Measurements from ENCODE around the gene SCN2B.

- TF ChIP-seq ZNF274 (IDR thresholded peaks at IDR 0.05; ENCODE audit: low read depth, low read length), result no peak
- TF ChIP-seq YY1 (IDR thresholded peaks at IDR 0.05; ENCODE audit: insufficient read depth, insufficient read length), result no peak
- no peak for TF ChIP-seq SUZ12 (IDR thresholded peaks at IDR 0.05; ENCODE audit: extremely low read depth, insufficient read depth, insufficient read length)
Observed at GRCh38 chr11:118149493-118149892, 26.9 kb downstream of the SCN2B start.
